Middle frontal gyrus (tissue), 1 donor: Measurements from ENCODE around the gene PDE4D.
"Not testable (repeated sequence)": the region's sequence is repeated elsewhere in the genome, so short reads cannot be mapped to it uniquely, and the experiment has no call there.

Experiments
- DNase-seq: peaks from one replicate; pipeline ENCODE4 v3.0.0-alpha.2; 2015; ENCODE audit warnings: low spot score; ENCODE audit errors: extremely low spot score

The PDE4D gene

GRCh38 chr5:59584858-59585846 is 308.4 kb downstream of the PDE4D start:
- DNase-seq = no peak

DNA sequence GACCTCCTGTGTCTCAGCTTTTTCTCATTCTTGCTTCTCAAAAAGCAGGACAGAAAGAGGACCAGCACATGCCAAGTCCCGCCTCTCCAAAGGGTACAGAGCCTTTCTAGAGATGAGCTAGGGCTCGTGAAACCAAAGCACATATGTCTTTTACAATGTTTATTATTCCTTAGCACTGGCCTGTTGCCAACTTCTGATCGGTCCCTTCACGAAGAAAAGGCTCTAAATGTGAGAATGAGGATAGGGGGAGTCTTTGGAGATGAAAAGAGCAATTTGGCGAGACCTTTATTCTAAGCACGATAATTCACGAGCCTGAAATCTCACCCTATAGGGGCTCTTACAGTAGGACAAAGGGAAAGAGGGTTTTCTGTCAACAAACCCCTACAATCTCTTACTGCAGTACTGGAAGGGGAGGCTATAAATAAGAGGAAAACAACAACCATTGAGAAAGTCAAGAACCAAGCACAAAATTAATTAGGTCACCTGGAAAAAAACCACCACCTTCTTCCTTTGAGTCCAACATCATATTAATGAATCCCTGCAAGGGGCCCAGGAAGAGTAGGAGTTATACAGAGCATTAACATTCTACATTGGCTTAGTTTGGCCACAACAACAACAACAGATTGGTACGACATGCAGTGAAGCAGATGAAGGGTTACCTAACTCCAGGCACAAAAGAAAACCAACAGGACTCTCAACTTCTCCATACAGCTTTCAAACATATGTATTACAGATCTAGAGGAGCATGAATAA is 309.5 kb downstream of the PDE4D start:
- no peak for DNase-seq

- no peak for DNase-seq
Observed at GRCh38 chr5:59583151-59583809, 310.2 kb downstream of the PDE4D start.

- no peak for DNase-seq
Observed at GRCh38 chr5:59582746-59583145, 310.8 kb downstream of the PDE4D start.

GRCh38 chr5:59579824-59580167 is 313.7 kb downstream of the PDE4D start:
- no peak for DNase-seq

DNA sequence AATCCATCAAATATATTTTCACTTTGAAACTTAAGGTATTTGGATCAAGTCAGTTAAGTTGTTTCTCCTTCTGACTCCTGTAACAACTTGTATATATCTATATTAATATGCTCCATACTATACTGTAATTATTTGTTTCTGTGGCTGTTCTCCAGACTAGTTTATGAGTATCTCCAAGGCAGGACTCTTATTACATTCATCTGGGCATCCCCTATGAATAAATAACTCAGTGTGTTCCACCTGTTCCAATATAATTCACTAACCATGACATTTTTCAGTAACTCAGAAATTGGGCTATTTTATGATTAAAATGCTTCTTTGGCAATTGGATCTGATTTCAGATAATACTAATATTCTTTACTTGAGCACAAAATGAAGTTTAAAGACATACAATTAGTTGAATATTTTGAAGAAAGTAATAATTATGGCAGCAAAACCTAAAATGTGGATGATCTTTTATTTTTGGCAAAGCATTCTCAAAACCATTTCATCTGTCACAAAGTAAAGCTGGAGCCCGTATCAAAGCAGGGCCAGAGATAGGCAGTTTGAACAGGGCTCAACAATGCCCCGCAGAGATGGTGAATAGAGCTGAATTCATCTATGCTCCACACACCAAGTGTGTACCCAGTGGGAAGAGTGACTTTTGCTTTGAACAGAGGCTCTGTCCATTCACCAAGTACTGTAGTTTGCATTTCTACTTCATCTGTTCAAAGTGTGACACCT is 314.3 kb downstream of the PDE4D start:
- DNase-seq = no peak

DNA sequence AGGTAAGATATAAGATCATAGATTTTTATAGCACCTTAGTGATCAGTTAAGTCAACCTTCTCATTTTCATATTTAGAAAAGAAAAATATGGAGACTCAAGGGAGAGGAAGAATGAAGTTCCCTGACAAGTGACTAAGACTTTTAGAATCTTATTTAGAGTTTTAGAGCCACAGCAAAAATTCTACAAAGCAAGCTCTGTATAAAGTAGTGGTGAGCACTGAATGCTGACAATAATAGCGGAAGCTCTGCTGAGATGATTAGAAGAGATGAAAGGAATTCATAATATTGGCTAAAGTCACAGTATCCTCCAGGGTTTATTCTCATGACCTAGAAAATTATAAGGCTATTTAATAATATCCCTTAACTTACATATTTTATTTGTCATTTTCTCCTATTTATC is 316.0 kb downstream of the PDE4D start:
- no peak for DNase-seq

- DNase-seq = no peak
Observed at GRCh38 chr5:59575648-59576445, 317.7 kb downstream of the PDE4D start.

GRCh38 chr5:59573509-59573908 is 320.0 kb downstream of the PDE4D start:
- DNase-seq = not testable (repeated sequence)

GRCh38 chr5:59571067-59571466 is 322.5 kb downstream of the PDE4D start:
- DNase-seq = no peak

- no peak for DNase-seq
Observed at GRCh38 chr5:59569608-59570334, 323.8 kb downstream of the PDE4D start.

DNA sequence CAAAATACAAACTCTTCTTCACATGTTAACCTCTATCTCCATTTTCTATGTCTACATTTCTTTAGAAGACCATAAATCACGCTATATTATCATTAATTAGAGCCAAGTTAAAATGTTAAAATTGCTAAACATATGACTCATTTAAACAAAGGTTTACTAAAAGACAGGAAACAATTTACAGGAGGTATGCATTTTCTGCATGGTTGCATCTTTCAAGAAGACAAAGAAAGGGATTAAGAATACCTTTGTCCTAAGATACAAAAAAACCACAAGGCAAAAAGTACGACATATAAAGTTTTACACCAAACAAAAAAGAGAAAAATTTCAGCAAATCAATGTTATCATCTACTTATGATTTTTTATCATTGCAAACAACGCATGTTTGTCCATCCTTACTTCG is 324.4 kb downstream of the PDE4D start:
- no peak for DNase-seq

GRCh38 chr5:59568161-59568560 is 325.4 kb downstream of the PDE4D start:
- DNase-seq = no peak

- DNase-seq = no peak
Observed at GRCh38 chr5:59565551-59565950, 328.0 kb downstream of the PDE4D start.

- no peak for DNase-seq
Observed at GRCh38 chr5:59564895-59565294, 328.6 kb downstream of the PDE4D start.

DNA sequence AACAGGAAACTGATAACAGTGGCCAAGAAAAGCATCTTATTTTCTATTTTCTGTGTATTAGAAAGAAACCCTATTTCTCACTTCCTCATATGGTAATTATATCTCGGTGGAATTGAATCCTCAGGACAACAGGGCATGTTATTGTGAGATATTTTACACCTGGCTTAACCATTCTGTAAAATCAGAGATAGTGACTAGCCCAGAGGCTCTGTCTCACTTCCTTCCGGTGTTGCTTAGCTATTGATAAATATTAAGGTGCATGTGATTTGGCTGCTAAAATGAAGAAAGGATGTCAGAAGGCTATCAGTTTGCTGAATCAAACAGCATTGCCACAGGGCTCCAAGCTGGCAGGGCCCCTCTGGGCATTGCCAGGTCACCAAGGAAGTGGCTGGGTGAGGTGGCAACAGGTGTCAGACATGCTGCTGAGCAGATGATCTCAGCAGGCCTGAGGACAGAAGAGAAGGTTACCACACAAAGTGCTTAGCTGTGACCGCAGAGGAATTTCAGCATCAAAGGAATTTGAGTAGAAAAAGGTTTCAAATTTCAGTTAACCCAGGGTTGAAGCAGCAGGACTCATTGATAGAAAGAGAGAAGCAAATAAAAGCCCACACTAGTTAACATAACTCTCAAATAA is 330.7 kb downstream of the PDE4D start:
- DNase-seq = no peak

DNA sequence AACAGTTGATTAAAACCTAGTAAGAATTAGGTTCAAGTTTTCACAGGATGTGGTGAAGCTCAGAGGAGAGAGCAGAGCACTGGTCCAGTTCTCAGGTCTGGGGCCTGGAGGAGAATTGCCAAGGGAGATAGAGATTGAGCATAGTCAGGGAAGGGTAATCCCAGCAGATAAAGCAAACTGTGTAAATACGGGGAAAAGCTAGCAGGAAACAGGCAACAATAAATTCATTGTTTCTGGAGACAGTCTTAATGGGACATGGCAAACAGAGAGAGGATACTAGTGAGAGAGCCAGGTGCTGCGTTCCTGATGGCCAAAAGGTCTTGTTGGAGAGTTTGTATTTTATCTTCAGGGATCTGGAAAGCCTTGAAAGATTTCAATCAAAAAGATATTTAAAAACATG is 333.0 kb downstream of the PDE4D start:
- DNase-seq = no peak

- no peak for DNase-seq
Observed at GRCh38 chr5:59559847-59560246, 333.7 kb downstream of the PDE4D start.

DNA sequence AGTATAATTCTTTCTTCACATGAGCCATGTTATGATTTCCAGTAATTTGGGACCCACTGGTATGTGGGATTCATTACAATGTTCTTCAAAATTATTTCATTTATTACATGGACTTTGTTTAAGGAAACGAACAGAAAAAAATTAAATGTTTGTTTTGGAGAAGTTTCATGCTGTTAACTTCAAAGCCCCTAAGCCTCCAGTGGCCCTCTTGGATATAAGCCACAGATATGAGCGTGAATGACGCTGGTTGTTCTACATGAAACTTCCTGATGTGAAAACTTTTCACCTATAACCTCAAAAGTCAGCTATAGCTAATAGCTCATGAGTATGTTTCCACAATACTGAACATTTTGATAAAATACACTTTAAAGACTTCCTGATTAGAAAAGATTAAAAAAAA is 334.2 kb downstream of the PDE4D start:
- DNase-seq = no peak
